Measurements from ENCODE around the gene INSL3. TPM values are rescaled to one million over a fixed set of nuclear protein-coding genes. Genes with fewer than 3 reads are reported as not detected.

The INSL3 gene
- total and polyA plus RNA-seq, 2 of the 13 experiments (the other 11 are each of a cell fraction or from before 2014, with no cell fraction given): 0.30 TPM; not detected in 1

DNA sequence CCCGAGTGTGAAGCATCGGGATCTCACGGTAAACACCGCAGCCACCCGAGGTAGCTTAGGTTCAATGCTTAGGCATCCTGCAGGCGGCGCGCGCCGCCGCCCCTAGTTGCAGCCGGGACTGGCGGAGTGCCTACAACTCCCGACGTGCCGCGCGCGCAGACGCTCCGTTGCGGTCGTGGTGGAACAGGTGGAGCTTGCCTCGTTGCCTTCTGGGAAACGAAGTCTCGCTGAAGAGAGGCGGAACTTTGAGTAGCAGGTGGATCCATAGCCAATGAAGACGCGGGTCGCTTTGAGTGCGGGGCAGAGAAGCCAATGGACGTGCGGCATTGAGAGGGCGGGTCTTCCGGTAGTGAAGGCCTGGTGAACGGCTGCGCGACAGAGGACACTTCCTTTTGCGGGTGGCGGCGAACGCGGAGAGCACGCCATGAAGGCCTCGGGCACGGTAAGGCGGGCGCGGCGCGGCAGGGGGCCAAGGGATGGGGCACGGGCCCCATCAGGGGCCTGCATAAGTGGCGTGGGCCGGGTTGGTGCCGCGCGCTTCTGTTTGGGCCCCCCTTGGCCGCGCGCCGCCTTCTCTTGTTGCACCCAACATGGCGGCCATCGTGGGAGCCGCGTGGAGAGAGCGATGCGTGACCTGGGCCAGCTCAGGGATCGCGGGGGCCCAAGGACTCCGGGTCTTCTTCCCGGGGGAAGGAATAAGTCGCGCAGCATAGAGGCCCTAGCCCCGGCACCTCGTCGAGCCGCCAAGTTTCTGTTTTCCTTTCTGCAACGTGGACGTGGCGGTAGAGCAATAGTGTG is 38.4 kb upstream of the INSL3 start, which contains the start of gene RPL18A (continued):
- TF ChIP-seq MTERF4 (CRISPR knock-in tag; IDR thresholded peaks at IDR 0.05) (peak; percentile 71; the same call in 1 of the 2 replicates), ZNF619 (CRISPR knock-in tag; IDR thresholded peaks at IDR 0.05) (peak; percentile 68; the same call in 1 of the 2 replicates), ZNF282 (IDR thresholded peaks at IDR 0.05; ENCODE audit: partially characterized antibody) (no peak), ZNF451 (CRISPR knock-in tag; IDR thresholded peaks at IDR 0.05) (no peak), HNRNPK (IDR thresholded peaks at IDR 0.05; ENCODE audit: low read depth, low read length, poor library complexity, severe bottlenecking) (no peak), FOXK2 (IDR thresholded peaks at IDR 0.05) (peak; percentile 69; the same call in 1 of the 2 replicates), TAF1 (CRISPR knock-in tag; IDR thresholded peaks at IDR 0.05) (peak; percentile 100), RFXANK (CRISPR knock-in tag; IDR thresholded peaks at IDR 0.05) (no peak), SPEN (CRISPR knock-in tag; IDR thresholded peaks at IDR 0.05; ENCODE audit: low read depth) (peak; percentile 86; the same call in 1 of the 2 replicates), XRCC5 (optimal IDR thresholded peaks at IDR 0.05; ENCODE audit: low read length) (peak; percentile 98), RARA (CRISPR knock-in tag; IDR thresholded peaks at IDR 0.05) (peak; percentile 7; the same call in 1 of the 2 replicates), SKI (IDR thresholded peaks at IDR 0.05; ENCODE audit: partially characterized antibody) (no peak), ZFP1 (CRISPR knock-in tag; IDR thresholded peaks at IDR 0.05) (no peak), ZNF652 (CRISPR knock-in tag; IDR thresholded peaks at IDR 0.05; ENCODE audit: borderline replicate concordance, low read depth) (no peak), ZNF292 (CRISPR knock-in tag; IDR thresholded peaks at IDR 0.05; ENCODE audit: borderline replicate concordance, low read depth) (no peak; the same call in 1 of the 2 replicates)
- TF ChIP-seq, protein P1, sequence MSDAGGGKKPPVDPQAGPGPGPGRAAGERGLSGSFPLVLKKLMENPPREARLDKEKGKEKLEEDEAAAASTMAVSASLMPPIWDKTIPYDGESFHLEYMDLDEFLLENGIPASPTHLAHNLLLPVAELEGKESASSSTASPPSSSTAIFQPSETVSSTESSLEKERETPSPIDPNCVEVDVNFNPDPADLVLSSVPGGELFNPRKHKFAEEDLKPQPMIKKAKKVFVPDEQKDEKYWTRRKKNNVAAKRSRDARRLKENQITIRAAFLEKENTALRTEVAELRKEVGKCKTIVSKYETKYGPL (CRISPR knock-in tag; IDR thresholded peaks at IDR 0.05): no peak
- TF ChIP-seq, protein P2, sequence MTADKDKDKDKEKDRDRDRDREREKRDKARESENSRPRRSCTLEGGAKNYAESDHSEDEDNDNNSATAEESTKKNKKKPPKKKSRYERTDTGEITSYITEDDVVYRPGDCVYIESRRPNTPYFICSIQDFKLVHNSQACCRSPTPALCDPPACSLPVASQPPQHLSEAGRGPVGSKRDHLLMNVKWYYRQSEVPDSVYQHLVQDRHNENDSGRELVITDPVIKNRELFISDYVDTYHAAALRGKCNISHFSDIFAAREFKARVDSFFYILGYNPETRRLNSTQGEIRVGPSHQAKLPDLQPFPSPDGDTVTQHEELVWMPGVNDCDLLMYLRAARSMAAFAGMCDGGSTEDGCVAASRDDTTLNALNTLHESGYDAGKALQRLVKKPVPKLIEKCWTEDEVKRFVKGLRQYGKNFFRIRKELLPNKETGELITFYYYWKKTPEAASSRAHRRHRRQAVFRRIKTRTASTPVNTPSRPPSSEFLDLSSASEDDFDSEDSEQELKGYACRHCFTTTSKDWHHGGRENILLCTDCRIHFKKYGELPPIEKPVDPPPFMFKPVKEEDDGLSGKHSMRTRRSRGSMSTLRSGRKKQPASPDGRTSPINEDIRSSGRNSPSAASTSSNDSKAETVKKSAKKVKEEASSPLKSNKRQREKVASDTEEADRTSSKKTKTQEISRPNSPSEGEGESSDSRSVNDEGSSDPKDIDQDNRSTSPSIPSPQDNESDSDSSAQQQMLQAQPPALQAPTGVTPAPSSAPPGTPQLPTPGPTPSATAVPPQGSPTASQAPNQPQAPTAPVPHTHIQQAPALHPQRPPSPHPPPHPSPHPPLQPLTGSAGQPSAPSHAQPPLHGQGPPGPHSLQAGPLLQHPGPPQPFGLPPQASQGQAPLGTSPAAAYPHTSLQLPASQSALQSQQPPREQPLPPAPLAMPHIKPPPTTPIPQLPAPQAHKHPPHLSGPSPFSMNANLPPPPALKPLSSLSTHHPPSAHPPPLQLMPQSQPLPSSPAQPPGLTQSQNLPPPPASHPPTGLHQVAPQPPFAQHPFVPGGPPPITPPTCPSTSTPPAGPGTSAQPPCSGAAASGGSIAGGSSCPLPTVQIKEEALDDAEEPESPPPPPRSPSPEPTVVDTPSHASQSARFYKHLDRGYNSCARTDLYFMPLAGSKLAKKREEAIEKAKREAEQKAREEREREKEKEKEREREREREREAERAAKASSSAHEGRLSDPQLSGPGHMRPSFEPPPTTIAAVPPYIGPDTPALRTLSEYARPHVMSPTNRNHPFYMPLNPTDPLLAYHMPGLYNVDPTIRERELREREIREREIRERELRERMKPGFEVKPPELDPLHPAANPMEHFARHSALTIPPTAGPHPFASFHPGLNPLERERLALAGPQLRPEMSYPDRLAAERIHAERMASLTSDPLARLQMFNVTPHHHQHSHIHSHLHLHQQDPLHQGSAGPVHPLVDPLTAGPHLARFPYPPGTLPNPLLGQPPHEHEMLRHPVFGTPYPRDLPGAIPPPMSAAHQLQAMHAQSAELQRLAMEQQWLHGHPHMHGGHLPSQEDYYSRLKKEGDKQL (CRISPR knock-in tag; IDR thresholded peaks at IDR 0.05; ENCODE audit: low read depth): no peak
- TF ChIP-seq, protein P3, sequence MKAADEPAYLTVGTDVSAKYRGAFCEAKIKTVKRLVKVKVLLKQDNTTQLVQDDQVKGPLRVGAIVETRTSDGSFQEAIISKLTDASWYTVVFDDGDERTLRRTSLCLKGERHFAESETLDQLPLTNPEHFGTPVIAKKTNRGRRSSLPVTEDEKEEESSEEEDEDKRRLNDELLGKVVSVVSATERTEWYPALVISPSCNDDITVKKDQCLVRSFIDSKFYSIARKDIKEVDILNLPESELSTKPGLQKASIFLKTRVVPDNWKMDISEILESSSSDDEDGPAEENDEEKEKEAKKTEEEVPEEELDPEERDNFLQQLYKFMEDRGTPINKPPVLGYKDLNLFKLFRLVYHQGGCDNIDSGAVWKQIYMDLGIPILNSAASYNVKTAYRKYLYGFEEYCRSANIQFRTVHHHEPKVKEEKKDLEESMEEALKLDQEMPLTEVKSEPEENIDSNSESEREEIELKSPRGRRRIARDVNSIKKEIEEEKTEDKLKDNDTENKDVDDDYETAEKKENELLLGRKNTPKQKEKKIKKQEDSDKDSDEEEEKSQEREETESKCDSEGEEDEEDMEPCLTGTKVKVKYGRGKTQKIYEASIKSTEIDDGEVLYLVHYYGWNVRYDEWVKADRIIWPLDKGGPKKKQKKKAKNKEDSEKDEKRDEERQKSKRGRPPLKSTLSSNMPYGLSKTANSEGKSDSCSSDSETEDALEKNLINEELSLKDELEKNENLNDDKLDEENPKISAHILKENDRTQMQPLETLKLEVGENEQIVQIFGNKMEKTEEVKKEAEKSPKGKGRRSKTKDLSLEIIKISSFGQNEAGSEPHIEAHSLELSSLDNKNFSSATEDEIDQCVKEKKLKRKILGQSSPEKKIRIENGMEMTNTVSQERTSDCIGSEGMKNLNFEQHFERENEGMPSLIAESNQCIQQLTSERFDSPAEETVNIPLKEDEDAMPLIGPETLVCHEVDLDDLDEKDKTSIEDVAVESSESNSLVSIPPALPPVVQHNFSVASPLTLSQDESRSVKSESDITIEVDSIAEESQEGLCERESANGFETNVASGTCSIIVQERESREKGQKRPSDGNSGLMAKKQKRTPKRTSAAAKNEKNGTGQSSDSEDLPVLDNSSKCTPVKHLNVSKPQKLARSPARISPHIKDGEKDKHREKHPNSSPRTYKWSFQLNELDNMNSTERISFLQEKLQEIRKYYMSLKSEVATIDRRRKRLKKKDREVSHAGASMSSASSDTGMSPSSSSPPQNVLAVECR (CRISPR knock-in tag; IDR thresholded peaks at IDR 0.05; ENCODE audit: borderline replicate concordance): peak; percentile 91
